GM12878 (cell line): ENCODE data around the gene DERL2. TPM values are rescaled to one million over a fixed set of nuclear protein-coding genes. Genes with fewer than 3 reads are reported as not detected.
A peak's percentile ranks its signal among the peaks of the same experiment; 100 is the strongest.

Experiments used
- ATAC-seq: fragments of 200-7000 bp; cut with Tn5 transposase; 3 replicates; pipeline ENCODE4 v1.9.1; 2020; ENCODE audit warnings: mild to moderate bottlenecking, moderate library complexity
- Bru-seq: library from RNA; stranded (reverse); fragments of 400-500 nt; gene quantifications from one replicate; lab custom pipeline; 2021; lab: Mats Ljungman, UMichigan
- BruChase-seq, 2 experiments: library from RNA; stranded (reverse); fragments of 400-500 nt; gene quantifications; one replicate each; lab custom pipeline; 2021; lab: Mats Ljungman, UMichigan
- BruUV-seq: library from RNA; stranded (reverse); fragments of 400-500 nt; replicated peaks from 2 replicates; lab custom pipeline; 2021; lab: Mats Ljungman, UMichigan
- CTCF ChIA-PET: fragments of 300-600 bp; sonication (Branson Sonifier 250); formaldehyde crosslinking; extraction: SDS; loops from one replicate; lab custom pipeline; 2021; ENCODE audit warnings: inconsistent platforms; lab: Yijun Ruan, JAX
- POLR2A ChIA-PET: fragments of 350-600 bp; formaldehyde crosslinking; extraction: SDS; loops from one replicate; lab custom pipeline; 2021; ENCODE audit warnings: inconsistent platforms; lab: Charles Lee
- RAD21 ChIA-PET: fragments of 300-600 bp; sonication (Branson Sonifier 250); formaldehyde crosslinking; loops from one replicate; lab custom pipeline; 2023; ENCODE audit warnings: antibody characterized with exemption; ENCODE audit not compliant: unreplicated experiment; lab: Charles Lee
- SMC1A ChIA-PET: fragments of 300-600 bp; sonication (Branson Sonifier 250); formaldehyde crosslinking; loops from one replicate; lab custom pipeline; 2023; ENCODE audit not compliant: unreplicated experiment, uncharacterized antibody; lab: Charles Lee
- DNase-seq: peaks from one replicate; pipeline ENCODE4 v3.0.0-alpha.2; 2011; ENCODE audit warnings: low read depth, low spot score
- FAIRE-seq: peaks from 3 replicates; lab custom pipeline; 2011; peaks lifted over from hg19 to GRCh38; lab: Jason Lieb, UNC
- H2AFZ ChIP-seq: 2 replicates; pipeline ENCODE4 v1.6.0; 2011; ENCODE audit warnings: low read depth, low read length, control low read depth; ENCODE audit not compliant: control insufficient read depth
- H3K27ac ChIP-seq: 2 replicates; pipeline ENCODE4 v1.5.1; 2011; ENCODE audit warnings: control low read depth; ENCODE audit not compliant: control insufficient read depth, insufficient read depth
- H3K27me3 ChIP-seq, 2 experiments: replicated peaks in 1 of 2; 2 replicates each; pipeline versions ENCODE4 v1.6.0 to v1.6.1; 2011; ENCODE audit warnings: low read length in 1 of 2; ENCODE audit not compliant: control insufficient read depth in 2 of 2, insufficient read depth in 2 of 2
- H3K36me3 ChIP-seq, 2 experiments: 2 replicates each; pipeline ENCODE4 v1.5.1; 2011; ENCODE audit warnings: low read length in 1 of 2; ENCODE audit not compliant: control insufficient read depth in 2 of 2, insufficient read depth in 2 of 2
- H3K4me1 ChIP-seq: 2 replicates; pipeline ENCODE4 v1.6.1; 2011; ENCODE audit warnings: mild to moderate bottlenecking, low read length, moderate library complexity, mixed read lengths; ENCODE audit not compliant: control insufficient read depth, insufficient read depth
- H3K4me2 ChIP-seq: 2 replicates; pipeline ENCODE4 v1.6.0; 2011; ENCODE audit warnings: control low read depth; ENCODE audit not compliant: control insufficient read depth, insufficient read depth
- H3K4me3 ChIP-seq: fragments of 200-600 bp; sonication (generic); 2 replicates; pipeline ENCODE4 v1.5.1; 2016
- H3K79me2 ChIP-seq: 2 replicates; pipeline ENCODE4 v1.6.0; 2011; ENCODE audit warnings: low read length; ENCODE audit not compliant: control insufficient read depth, insufficient read depth
- H3K9ac ChIP-seq: 2 replicates; pipeline ENCODE4 v1.8.0; 2011; ENCODE audit warnings: low read length, control low read depth, mixed read lengths; ENCODE audit not compliant: control insufficient read depth, insufficient read depth
- H3K9me3 ChIP-seq: replicated peaks from 3 replicates; pipeline ENCODE4 v1.5.1; 2011; ENCODE audit warnings: mild to moderate bottlenecking, low read length; ENCODE audit not compliant: control insufficient read depth, insufficient read depth
- H4K20me1 ChIP-seq: 2 replicates; pipeline ENCODE4 v1.6.0; 2011; ENCODE audit not compliant: control insufficient read depth, insufficient read depth
- BHLHE40 ChIP-seq, 2 experiments: fragments of 450-650 bp in 1 of 2; IDR thresholded peaks; 2 replicates each; pipeline ENCODE4 v1.6.1; 2011 to 2017; ENCODE audit warnings: low read depth in 2 of 2, borderline replicate concordance in 1 of 2, improper control_type of control experiment in 1 of 2, low read length in 1 of 2, mild to moderate bottlenecking in 1 of 2
- ETV6 ChIP-seq, 2 experiments: fragments of 450-650 bp in 1 of 2; IDR thresholded peaks in 1 of 2; conservative IDR thresholded peaks in 1 of 2; 2 replicates each; pipeline ENCODE4 v1.6.1; 2014; ENCODE audit warnings: antibody characterized with exemption in 1 of 2, borderline replicate concordance in 1 of 2, low read depth in 1 of 2, mild to moderate bottlenecking in 1 of 2, moderate library complexity in 1 of 2
- JUNB ChIP-seq: IDR thresholded peaks from 2 replicates; pipeline ENCODE4 v1.6.1; 2016; ENCODE audit warnings: antibody characterized with exemption, mild to moderate bottlenecking
- NR2F1 ChIP-seq: fragments of 450-650 bp; conservative IDR thresholded peaks from 2 replicates; pipeline ENCODE4 v1.6.1; 2017; ENCODE audit warnings: mild to moderate bottlenecking
- RAD51 ChIP-seq: fragments of 450-650 bp; IDR thresholded peaks from 2 replicates; pipeline ENCODE4 v1.6.1; 2016; ENCODE audit warnings: moderate library complexity, mild to moderate bottlenecking, inconsistent platforms
- RB1 ChIP-seq: fragments of 450-650 bp; formaldehyde crosslinking; IDR thresholded peaks from 2 replicates; pipeline ENCODE4 v1.6.1; 2017; ENCODE audit warnings: mild to moderate bottlenecking, borderline replicate concordance
- RUNX3 ChIP-seq: IDR thresholded peaks from 2 replicates; pipeline ENCODE4 v1.6.1; 2012; ENCODE audit warnings: low read length, inconsistent platforms
- WRNIP1 ChIP-seq: IDR thresholded peaks from 2 replicates; pipeline ENCODE4 v1.6.1; 2011; ENCODE audit warnings: low read depth, low read length, improper control_type of control experiment, borderline replicate concordance
- WGBS: methylation state at CpG from one replicate; pipeline ENCODE4 v1.1.6; 2016; ENCODE audit warnings: low lambda C conversion rate; ENCODE audit not compliant: insufficient replicate concordance, insufficient coverage; ENCODE audit errors: missing lambda C conversion rate; 5-methylcytosine and 5-hydroxymethylcytosine counted together
- in situ Hi-C: fragments of 300-500 bp; cut with MboI; formaldehyde crosslinking; loops from 9 replicates; pipeline ENCODE4 v1.14.3; 2018; ENCODE audit warnings: mixed read lengths
- intact Hi-C: fragments of 100-400 bp; cut with micrococcal nuclease; formaldehyde crosslinking; loops from one replicate; pipeline ENCODE4 v1.14.2; 2022; ENCODE audit not compliant: unreplicated experiment
- long read RNA-seq, 2 experiments: library from polyadenylated mRNA; unstranded; transcript quantifications; one replicate each; pipeline ENCODE4 v2.0.0, GENCODE V29; 2019 to 2020
- polyA minus RNA-seq, 3 experiments: library from RNA; depleted of rRNA, polyadenylated mRNA; stranded (reverse); fragments of >200 nt; gene quantifications; 2 replicates each; pipeline ENCODE4 v1.2.3, GENCODE V29; 2011
- polyA plus RNA-seq, 11 experiments: library from polyadenylated mRNA; depleted of rRNA in 4 of 11; unstranded in 6 of 11; stranded (reverse) in 5 of 11; fragments of >200 nt; fragmentation: Nextera tagmentation in 4 of 11; fragmentation: Illumina TruSeq in 1 of 11; extraction: Ambion mirVana in 4 of 11; extraction: Trizol in 1 of 11; gene quantifications; 1 replicate in 1 of 11; 2 replicates in 10 of 11; pipeline versions ENCODE4 v1.2.1 to v1.2.3, GENCODE V29; 2011 to 2016; ENCODE audit warnings: inconsistent platforms in 2 of 11, missing spikeins in 2 of 11, low read depth in 1 of 11
- total RNA-seq, 4 experiments: library from RNA; depleted of rRNA in 3 of 4; stranded (reverse); fragments of >200 nt in 3 of 4; fragmentation: Illumina TruSeq in 1 of 4; extraction: Trizol in 1 of 4; gene quantifications; 2 replicates each; pipeline versions ENCODE4 v1.2.1 to v1.2.3, GENCODE V29; 2013 to 2021
- TF ChIP-seq, protein P1 (sequence below): fragments of 450-650 bp; IDR thresholded peaks from 2 replicates; pipeline ENCODE4 v1.6.1; 2017; ENCODE audit warnings: antibody characterized with exemption, mild to moderate bottlenecking, moderate library complexity
- TF ChIP-seq, protein P2 (sequence below): IDR thresholded peaks from 2 replicates; pipeline ENCODE4 v1.6.1; 2012; ENCODE audit warnings: low read length, inconsistent platforms

Gene DERL2
- 51.6 and 76.9 TPM in 2 replicates for total RNA-seq (2013; cell fraction: nucleolus; rRNA removed)
- total RNA-seq (2014; rRNA removed) (31.4 and 46.6 TPM in 2 replicates), total RNA-seq (2014; rRNA removed; fragmentation: Illumina TruSeq; extraction: Trizol) (35.0 and 40.5 TPM in 2 replicates), total RNA-seq (2021) (59.4 and 60.4 TPM in 2 replicates), polyA plus RNA-seq (2011; rRNA removed) (78.2 and 96.2 TPM in 2 replicates), polyA plus RNA-seq (2014; fragmentation: Illumina TruSeq; extraction: Trizol) (42.1 and 42.2 TPM in 2 replicates), polyA plus RNA-seq (2014; fragmentation: Nextera tagmentation; extraction: Ambion mirVana) (100 to 1,000 TPM; 161 to 236 TPM), polyA plus RNA-seq (2014; rRNA removed) (44.9 and 53.0 TPM in 2 replicates), polyA plus RNA-seq (2016; fragmentation: Nextera tagmentation; extraction: Ambion mirVana) (100 to 1,000 TPM; 156 to 170 TPM), polyA minus RNA-seq (2011; rRNA and poly(A)+ RNA removed) (18.8 and 22.5 TPM in 2 replicates), Bru-seq, nascent RNA (percentile 95 among the genes with signal in this experiment), BruChase-seq, experiment 1, labeled RNA remaining after a 6-hour chase (percentile 88 among the genes with signal in this experiment), BruChase-seq, experiment 2, labeled RNA remaining after a 2-hour chase (percentile 95 among the genes with signal in this experiment)
- polyA plus RNA-seq (2011; ENCODE audit: low read depth): 47.0 TPM
- 43.5 and 44.7 TPM in 2 replicates for polyA plus RNA-seq (2011; cell fraction: cytosol; rRNA removed)
- polyA plus RNA-seq (2011; cell fraction: nucleus; rRNA removed): 74.8 and 78.7 TPM in 2 replicates
- polyA plus RNA-seq (2012): 55.9 and 66.9 TPM in 2 replicates
- 13.1 and 16.4 TPM in 2 replicates for polyA minus RNA-seq (2011; cell fraction: cytosol; rRNA and poly(A)+ RNA removed)
- polyA minus RNA-seq (2011; cell fraction: nucleus; rRNA and poly(A)+ RNA removed): 31.9 and 42.7 TPM in 2 replicates
- long read RNA-seq, experiment 1, full-length matches to known transcripts: 32 of 45 reads
- long read RNA-seq, experiment 1, partial matches to known transcripts: 0 of 45 reads
- long read RNA-seq, experiment 1, other reads (novel, unspliced or antisense): 13 of 45 reads
- long read RNA-seq, experiment 2, full-length matches to known transcripts: 150 of 208 reads
- long read RNA-seq, experiment 2, partial matches to known transcripts: 2 of 208 reads
- long read RNA-seq, experiment 2, other reads (novel, unspliced or antisense): 56 of 208 reads

DNA sequence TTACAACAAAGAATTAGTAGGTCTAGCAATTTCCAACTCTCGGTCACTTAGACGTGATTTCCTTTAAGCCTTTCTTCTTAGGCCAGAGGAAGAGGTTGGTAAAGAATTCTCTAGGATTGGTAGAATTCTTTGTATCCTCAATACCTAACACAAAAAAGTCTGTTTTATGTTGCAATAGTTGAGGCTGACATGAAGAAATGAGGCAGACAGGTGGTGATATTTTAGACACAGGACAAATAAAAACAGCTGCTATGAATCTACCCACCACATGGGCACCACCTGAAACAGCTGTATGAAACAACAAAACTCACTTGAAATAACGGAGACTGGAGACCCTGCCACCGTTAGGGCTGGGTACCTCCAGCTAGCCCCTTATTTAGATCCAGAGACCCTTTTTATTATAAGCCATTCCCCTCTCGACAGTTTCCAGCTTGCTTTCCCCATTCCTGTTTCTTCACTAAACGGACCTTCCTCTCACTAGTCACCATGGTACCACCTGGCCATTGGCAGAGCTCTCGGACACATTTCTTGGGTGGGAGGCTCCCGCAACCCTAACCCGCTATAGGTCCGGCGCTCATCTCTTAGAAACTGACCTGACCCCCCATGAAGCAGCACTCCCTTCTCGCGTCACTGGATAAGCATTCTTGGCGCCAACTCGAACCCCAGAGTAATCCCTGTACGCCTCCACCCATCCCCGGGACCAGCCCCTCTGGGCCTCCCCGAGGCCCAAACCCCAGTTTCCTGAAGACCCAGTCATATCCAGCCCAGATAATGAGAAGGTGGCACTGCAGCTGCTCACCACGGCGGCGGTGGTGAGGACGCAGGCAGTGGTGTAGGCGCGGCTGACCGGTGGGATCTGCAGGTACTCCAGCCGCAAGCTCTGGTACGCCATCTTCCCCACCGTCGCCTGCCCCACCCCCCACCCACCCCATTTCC, at the start of gene DERL2:
TSS of gene DERL2 (minus strand) at position 909 of the 936 bp plus-strand sequence. CDS start at position 892, 17 bp downstream.
- DNase-seq (no peak), ATAC-seq (peak; percentile 20), FAIRE-seq (no peak)
- Histone ChIP-seq H3K9ac (peak within 1 kb of the TSS; percentile 99), H3K27ac (peak within 1 kb of the TSS; percentile 99), H3K4me1 (peaks cover 12% of the 10 kb centered on the region; the same call in 1 of the 2 replicates), H3K4me2 (peak within 1 kb of the TSS; percentile 90), H3K4me3 (peak within 1 kb of the TSS; percentile 97), H3K79me2 (peaks cover 49% of the 10 kb centered on the region), H3K36me3 (peaks cover 0 to 23% of the 10 kb centered on the region in 2 experiments; a peak in 2 of 4 replicates), H3K27me3 (no peaks in the 10 kb centered on the region), H2AFZ (peak within 1 kb of the TSS; percentile 93), H3K9me3 (no peaks in the 10 kb centered on the region), H4K20me1 (no peaks in the 10 kb centered on the region; the same call in 1 of the 2 replicates)
- RAD21 ChIA-PET: interaction anchor here (1.3 kb wide), 1 partner anchor 46 kb away, joined by 6 read pairs; the partner anchor contains the start of gene C1QBP
- TSS peak; percentile 64 for BruUV-seq
- SMC1A ChIA-PET: interaction anchor here (0.7 to 2.1 kb wide), 7 partner anchors 11 to 26 kb away, joined by 3 to 10 read pairs (median 4); partner anchors contain the start of gene DHX33
- in situ Hi-C loops: no loop called here
- intact Hi-C loops: loop anchor here (1.0 to 2.0 kb wide), 2 partner anchors 16 to 99 kb away; partner anchors contain the start of gene NLRP1
- CTCF ChIA-PET: interaction anchor here (1.3 to 3.8 kb wide), 4 partner anchors 15 to 46 kb away, joined by 3 to 19 read pairs (median 6); partner anchors contain the start of gene C1QBP
- 8% methylated on average over 27 of the region's 29 CpGs for WGBS
- POLR2A ChIA-PET: interaction anchor here (0.6 to 2.2 kb wide), 12 partner anchors 11 to 966 kb away, joined by 3 to 7 read pairs (median 4); partner anchors contain the start of genes DHX33, KIF1C, NUP88 and RNF167
- TF ChIP-seq, protein P1, sequence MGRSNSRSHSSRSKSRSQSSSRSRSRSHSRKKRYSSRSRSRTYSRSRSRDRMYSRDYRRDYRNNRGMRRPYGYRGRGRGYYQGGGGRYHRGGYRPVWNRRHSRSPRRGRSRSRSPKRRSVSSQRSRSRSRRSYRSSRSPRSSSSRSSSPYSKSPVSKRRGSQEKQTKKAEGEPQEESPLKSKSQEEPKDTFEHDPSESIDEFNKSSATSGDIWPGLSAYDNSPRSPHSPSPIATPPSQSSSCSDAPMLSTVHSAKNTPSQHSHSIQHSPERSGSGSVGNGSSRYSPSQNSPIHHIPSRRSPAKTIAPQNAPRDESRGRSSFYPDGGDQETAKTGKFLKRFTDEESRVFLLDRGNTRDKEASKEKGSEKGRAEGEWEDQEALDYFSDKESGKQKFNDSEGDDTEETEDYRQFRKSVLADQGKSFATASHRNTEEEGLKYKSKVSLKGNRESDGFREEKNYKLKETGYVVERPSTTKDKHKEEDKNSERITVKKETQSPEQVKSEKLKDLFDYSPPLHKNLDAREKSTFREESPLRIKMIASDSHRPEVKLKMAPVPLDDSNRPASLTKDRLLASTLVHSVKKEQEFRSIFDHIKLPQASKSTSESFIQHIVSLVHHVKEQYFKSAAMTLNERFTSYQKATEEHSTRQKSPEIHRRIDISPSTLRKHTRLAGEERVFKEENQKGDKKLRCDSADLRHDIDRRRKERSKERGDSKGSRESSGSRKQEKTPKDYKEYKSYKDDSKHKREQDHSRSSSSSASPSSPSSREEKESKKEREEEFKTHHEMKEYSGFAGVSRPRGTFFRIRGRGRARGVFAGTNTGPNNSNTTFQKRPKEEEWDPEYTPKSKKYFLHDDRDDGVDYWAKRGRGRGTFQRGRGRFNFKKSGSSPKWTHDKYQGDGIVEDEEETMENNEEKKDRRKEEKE: no peak
- no peak for TF ChIP-seq RB1
- TF ChIP-seq RUNX3: no peak
- 0 out of 4 replicates have a peak, but pooled peaks of 1 of the 2 experiments have one; percentile 17 for TF ChIP-seq BHLHE40 (IDR thresholded peaks at IDR 0.05; ENCODE audit: borderline replicate concordance in 1 of 2, low read depth in 2 of 2, low read length in 1 of 2)
- no peak for TF ChIP-seq WRNIP1
- no peak for TF ChIP-seq RAD51
- TF ChIP-seq, protein P2, sequence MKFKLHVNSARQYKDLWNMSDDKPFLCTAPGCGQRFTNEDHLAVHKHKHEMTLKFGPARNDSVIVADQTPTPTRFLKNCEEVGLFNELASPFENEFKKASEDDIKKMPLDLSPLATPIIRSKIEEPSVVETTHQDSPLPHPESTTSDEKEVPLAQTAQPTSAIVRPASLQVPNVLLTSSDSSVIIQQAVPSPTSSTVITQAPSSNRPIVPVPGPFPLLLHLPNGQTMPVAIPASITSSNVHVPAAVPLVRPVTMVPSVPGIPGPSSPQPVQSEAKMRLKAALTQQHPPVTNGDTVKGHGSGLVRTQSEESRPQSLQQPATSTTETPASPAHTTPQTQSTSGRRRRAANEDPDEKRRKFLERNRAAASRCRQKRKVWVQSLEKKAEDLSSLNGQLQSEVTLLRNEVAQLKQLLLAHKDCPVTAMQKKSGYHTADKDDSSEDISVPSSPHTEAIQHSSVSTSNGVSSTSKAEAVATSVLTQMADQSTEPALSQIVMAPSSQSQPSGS: no peak
- no peak for TF ChIP-seq JUNB
- TF ChIP-seq NR2F1: no peak
- TF ChIP-seq ETV6 (conservative IDR thresholded peaks at IDR 0.05 in 1 of 2, IDR thresholded peaks at IDR 0.05 in 1 of 2; ENCODE audit: borderline replicate concordance in 1 of 2, low read depth in 1 of 2): no peak
